ENCODE measurements around the gene SARM1.

SARM1 gene

DNA sequence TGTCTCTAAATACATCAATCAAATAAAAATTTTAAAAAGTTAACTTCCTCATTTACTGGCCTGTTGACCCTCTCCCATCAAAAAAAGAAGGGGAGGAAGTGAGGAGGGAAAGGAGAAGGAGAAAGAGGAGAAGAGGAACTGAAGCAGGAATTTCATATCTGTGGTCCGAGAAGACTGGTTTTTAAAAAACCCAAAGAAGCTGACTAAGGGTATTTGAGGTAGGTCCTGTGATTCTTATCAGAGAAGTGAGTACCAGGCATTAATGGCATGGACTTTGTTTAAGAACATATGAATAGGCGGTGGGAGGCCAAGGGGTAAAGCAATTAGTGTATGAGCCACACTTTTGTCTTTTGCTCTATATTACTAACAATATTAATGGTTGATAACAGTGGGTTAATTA, 32.5 kb downstream of the SARM1 start:
- Histone ChIP-seq H3K9me3 (ENCODE audit: insufficient read depth, low read length) (no peaks in the 10 kb centered on the region), H3K79me2 (ENCODE audit: low read length) (no peaks in the 10 kb centered on the region)

GRCh38 chr17:28404461-28404811, 32.9 kb downstream of the SARM1 start:
- Histone ChIP-seq H3K4me2 (ENCODE audit: low read length) (no peak overlapping the region), H3K27me3 (ENCODE audit: low read depth, low read length) (no peaks in the 10 kb centered on the region)

More for the DNA sequence above, 32.5 kb downstream of the SARM1 start:
- Histone ChIP-seq H3K9ac (ENCODE audit: low read length) (no peak overlapping the region), H3K27me3 (ENCODE audit: low read depth, low read length) (no peaks in the 10 kb centered on the region), H3K4me3 (ENCODE audit: low read length) (no peak overlapping the region), H3K36me3 (replicated peaks; ENCODE audit: low read depth, low read length) (no peaks in the 10 kb centered on the region), H2AFZ (ENCODE audit: low read depth, low read length) (no peak overlapping the region), H3K4me2 (ENCODE audit: low read length) (no peak overlapping the region), H4K20me1 (ENCODE audit: insufficient read depth, low read length) (no peaks in the 10 kb centered on the region), H3K4me1 (ENCODE audit: low read length) (peaks cover 16% of the 10 kb centered on the region), H3K27ac (ENCODE audit: low read length) (no peak overlapping the region)
- TF ChIP-seq CTCF (IDR thresholded peaks at IDR 0.05; ENCODE audit: low read depth, low read length) (no peak), EZH2phosphoT487 (IDR thresholded peaks at IDR 0.05; ENCODE audit: low read depth) (no peak)

GRCh38 chr17:28404812-28405570, 33.5 kb downstream of the SARM1 start:
- H3K27me3 ChIP-seq (ENCODE audit: low read depth, low read length), result no peaks in the 10 kb centered on the region
- no peak for TF ChIP-seq CTCF (IDR thresholded peaks at IDR 0.05; ENCODE audit: low read depth, low read length)
- TF ChIP-seq EZH2phosphoT487 (IDR thresholded peaks at IDR 0.05; ENCODE audit: low read depth), result no peak
- peak overlapping the region; percentile 98 for H3K4me3 ChIP-seq (ENCODE audit: low read length)
- peaks cover 16% of the 10 kb centered on the region for H3K4me1 ChIP-seq (ENCODE audit: low read length)
- H3K27ac ChIP-seq (ENCODE audit: low read length), result no peak overlapping the region
- no peaks in the 10 kb centered on the region for H3K36me3 ChIP-seq (replicated peaks; ENCODE audit: low read depth, low read length)
- no peaks in the 10 kb centered on the region for H3K9me3 ChIP-seq (ENCODE audit: insufficient read depth, low read length)
- H3K4me2 ChIP-seq (ENCODE audit: low read length), result peak overlapping the region; percentile 61
- H2AFZ ChIP-seq (ENCODE audit: low read depth, low read length), result no peak overlapping the region
- peak overlapping the region; percentile 89 for H3K9ac ChIP-seq (ENCODE audit: low read length)
- no peaks in the 10 kb centered on the region for H3K79me2 ChIP-seq (ENCODE audit: low read length)
- H4K20me1 ChIP-seq (ENCODE audit: insufficient read depth, low read length), result no peaks in the 10 kb centered on the region

More at GRCh38 chr17:28404461-28404811, 32.9 kb downstream of the SARM1 start:
- Histone ChIP-seq H4K20me1 (ENCODE audit: insufficient read depth, low read length) (no peaks in the 10 kb centered on the region), H3K4me1 (ENCODE audit: low read length) (peaks cover 16% of the 10 kb centered on the region), H3K9ac (ENCODE audit: low read length) (no peak overlapping the region), H3K27ac (ENCODE audit: low read length) (no peak overlapping the region), H3K36me3 (replicated peaks; ENCODE audit: low read depth, low read length) (no peaks in the 10 kb centered on the region), H3K79me2 (ENCODE audit: low read length) (no peaks in the 10 kb centered on the region), H2AFZ (ENCODE audit: low read depth, low read length) (no peak overlapping the region), H3K4me3 (ENCODE audit: low read length) (no peak overlapping the region), H3K9me3 (ENCODE audit: insufficient read depth, low read length) (no peaks in the 10 kb centered on the region)
- no peak for TF ChIP-seq CTCF (IDR thresholded peaks at IDR 0.05; ENCODE audit: low read depth, low read length)
- no peak for TF ChIP-seq EZH2phosphoT487 (IDR thresholded peaks at IDR 0.05; ENCODE audit: low read depth)

DNA sequence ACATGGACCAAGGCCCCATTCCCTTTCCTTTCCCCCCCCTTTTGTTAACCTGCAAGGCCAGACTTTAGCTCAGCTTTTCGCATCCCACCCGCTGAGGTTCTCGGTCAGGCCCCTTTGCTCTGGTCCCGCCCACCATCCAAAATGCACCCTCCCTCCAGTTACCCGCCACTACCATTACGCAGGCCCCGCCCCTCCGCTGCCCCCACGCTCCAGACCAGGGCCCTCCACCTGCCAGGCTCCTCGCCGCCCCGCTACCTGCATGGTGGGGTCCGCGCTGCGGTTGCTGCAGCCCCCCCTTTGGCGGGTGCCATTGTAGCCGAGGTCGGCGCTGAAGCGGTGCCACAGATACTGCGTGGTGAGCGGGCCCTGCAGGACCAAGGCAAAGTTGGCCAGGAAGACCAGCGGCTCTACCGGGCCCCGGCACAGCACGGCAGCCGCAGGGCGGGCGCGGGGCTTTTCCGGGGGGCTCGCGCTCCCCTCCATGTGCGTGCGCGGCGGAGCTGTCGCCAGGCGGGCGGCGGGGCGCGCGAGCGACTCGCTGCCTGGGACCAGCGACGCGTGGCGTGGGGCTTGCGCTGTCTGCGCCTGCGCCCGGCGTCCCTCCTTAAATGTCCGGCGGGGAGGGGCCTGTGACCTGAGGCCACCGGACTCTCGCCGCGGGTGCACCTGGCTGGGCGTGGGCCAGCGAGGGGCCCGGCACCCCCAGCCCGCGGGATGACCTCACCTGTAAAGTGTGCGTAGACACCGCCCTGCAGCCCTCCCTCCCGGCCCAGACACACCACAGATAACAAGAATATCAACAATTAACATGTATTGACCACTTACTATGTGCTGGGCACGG, 34.4 kb downstream of the SARM1 start, which contains the start of gene SLC46A1:
TSS of gene SLC46A1 (minus strand) at position 581 of the 841 bp plus-strand sequence. CDS start at position 483, 98 bp downstream.
- Histone ChIP-seq H3K9me3 (ENCODE audit: insufficient read depth, low read length) (no peaks in the 10 kb centered on the region), H3K9ac (ENCODE audit: low read length) (peak within 1 kb of the TSS; percentile 89), H3K4me3 (ENCODE audit: low read length) (peak within 1 kb of the TSS; percentile 98), H3K27ac (ENCODE audit: low read length) (peak within 1 kb of the TSS; percentile 46), H3K36me3 (replicated peaks; ENCODE audit: low read depth, low read length) (no peaks in the 10 kb centered on the region), H4K20me1 (ENCODE audit: insufficient read depth, low read length) (no peaks in the 10 kb centered on the region), H3K4me2 (ENCODE audit: low read length) (peak within 1 kb of the TSS; percentile 61), H3K4me1 (ENCODE audit: low read length) (peaks cover 16% of the 10 kb centered on the region), H3K79me2 (ENCODE audit: low read length) (no peaks in the 10 kb centered on the region), H2AFZ (ENCODE audit: low read depth, low read length) (peak within 1 kb of the TSS; percentile 97), H3K27me3 (ENCODE audit: low read depth, low read length) (no peaks in the 10 kb centered on the region)
- TF ChIP-seq CTCF (IDR thresholded peaks at IDR 0.05; ENCODE audit: low read depth, low read length) (no peak), EZH2phosphoT487 (IDR thresholded peaks at IDR 0.05; ENCODE audit: low read depth) (no peak)
